GM19043 (cell line): ENCODE results near the gene CACNA1A.
"Not testable (repeated sequence)": the region's sequence is repeated elsewhere in the genome, so short reads cannot be mapped to it uniquely, and the experiment has no call there.

Experiments
- ATAC-seq: cut with Tn5 transposase; IDR thresholded peaks from one replicate; pipeline ENCODE4 v1.9.1; 2021; ENCODE audit warnings: low read depth; ENCODE audit not compliant: unreplicated experiment

The CACNA1A gene

GRCh38 chr19:13284929-13285928, 221.1 kb downstream of the CACNA1A start:
- ATAC-seq: no peak

- no peak for ATAC-seq
These were observed 222.4 kb downstream of the CACNA1A start for GRCh38 chr19:13283871-13284270.

GRCh38 chr19:13282486-13283065, 223.7 kb downstream of the CACNA1A start:
- ATAC-seq: no peak

- ATAC-seq: no peak
These were observed 224.6 kb downstream of the CACNA1A start for GRCh38 chr19:13281567-13282291.

- ATAC-seq: no peak
These were observed 229.0 kb downstream of the CACNA1A start for GRCh38 chr19:13277104-13277809.

- no peak for ATAC-seq
These were observed 231.1 kb downstream of the CACNA1A start for GRCh38 chr19:13275016-13275722.

- no peak for ATAC-seq
These were observed 235.7 kb downstream of the CACNA1A start for GRCh38 chr19:13270514-13271105.

GRCh38 chr19:13269348-13269747, 236.9 kb downstream of the CACNA1A start:
- ATAC-seq: no peak

- ATAC-seq: no peak
These were observed 238.4 kb downstream of the CACNA1A start for GRCh38 chr19:13267889-13268288.

- no peak for ATAC-seq
These were observed 239.1 kb downstream of the CACNA1A start for GRCh38 chr19:13267131-13267530.

- no peak for ATAC-seq
These were observed 243.8 kb downstream of the CACNA1A start for GRCh38 chr19:13262450-13262849.

GRCh38 chr19:13260883-13261653, 245.2 kb downstream of the CACNA1A start:
- ATAC-seq: no peak

GRCh38 chr19:13256918-13257317, 249.4 kb downstream of the CACNA1A start:
- no peak for ATAC-seq

- not testable (repeated sequence) for ATAC-seq
These were observed 249.9 kb downstream of the CACNA1A start for GRCh38 chr19:13256398-13256797.

- ATAC-seq: no peak
These were observed 250.6 kb downstream of the CACNA1A start for GRCh38 chr19:13255719-13256059.

GRCh38 chr19:13255041-13255718, 251.1 kb downstream of the CACNA1A start:
- ATAC-seq: no peak

- ATAC-seq: no peak
These were observed 253.5 kb downstream of the CACNA1A start for GRCh38 chr19:13252569-13253335.

GRCh38 chr19:13244920-13245319, 261.4 kb downstream of the CACNA1A start:
- no peak for ATAC-seq
